Neural progenitor cell (in vitro differentiated cells): ENCODE data around the gene BCAN. TPM values are rescaled to one million over a fixed set of nuclear protein-coding genes. Genes with fewer than 3 reads are reported as not detected.

Experiments
- DNase-seq: peaks from one replicate; pipeline ENCODE4 v3.0.0-alpha.2; 2016; ENCODE audit warnings: low spot score
- H2AFZ ChIP-seq: fragments of 200-600 bp; sonication (generic); replicated peaks from 2 replicates; pipeline ENCODE4 v1.6.1; 2016; ENCODE audit warnings: antibody characterized with exemption
- H3F3A ChIP-seq: fragments of 200-600 bp; sonication (generic); 2 replicates; pipeline ENCODE4 v1.6.1; 2016; ENCODE audit warnings: antibody characterized with exemption, low read depth
- H3K27ac ChIP-seq: fragments of 200-600 bp; sonication (generic); 2 replicates; pipeline ENCODE4 v1.5.1; 2016; ENCODE audit warnings: mild to moderate bottlenecking
- H3K27me3 ChIP-seq: fragments of 200-600 bp; sonication (generic); 2 replicates; pipeline ENCODE4 v1.6.1; 2016; ENCODE audit warnings: mild to moderate bottlenecking, moderate library complexity
- H3K36me3 ChIP-seq: fragments of 200-600 bp; sonication (generic); 2 replicates; pipeline ENCODE4 v1.5.1; 2016
- H3K4me1 ChIP-seq: fragments of 200-600 bp; sonication (generic); 2 replicates; pipeline ENCODE4 v1.6.1; 2016; ENCODE audit warnings: mixed run types
- H3K4me2 ChIP-seq: fragments of 200-600 bp; sonication (generic); 2 replicates; pipeline ENCODE4 v1.6.1; 2016
- H3K4me3 ChIP-seq: fragments of 200-600 bp; sonication (generic); 2 replicates; pipeline ENCODE4 v1.5.1; 2016
- H3K79me2 ChIP-seq: fragments of 200-600 bp; sonication (generic); 2 replicates; pipeline ENCODE4 v1.6.1; 2016; ENCODE audit warnings: low read depth
- H3K9ac ChIP-seq: fragments of 200-600 bp; sonication (generic); 2 replicates; pipeline ENCODE4 v1.6.1; 2016
- H3K9me3 ChIP-seq: fragments of 200-600 bp; sonication (generic); 2 replicates; pipeline ENCODE4 v1.5.1; 2016; ENCODE audit warnings: low read depth
- H4K20me1 ChIP-seq: fragments of 200-600 bp; sonication (generic); 2 replicates; pipeline ENCODE4 v1.6.1; 2016; ENCODE audit warnings: low read depth
- H3K27ac Mint-ChIP-seq: 3 replicates; pipeline ENCODE4 v1.8.0; 2021; ENCODE audit warnings: mixed read lengths
- H3K27me3 Mint-ChIP-seq: 2 replicates; pipeline ENCODE4 v1.8.0; 2022; ENCODE audit warnings: low read depth, mild to moderate bottlenecking, inconsistent platforms, moderate library complexity, mixed read lengths; ENCODE audit not compliant: insufficient read depth
- H3K36me3 Mint-ChIP-seq: 3 replicates; pipeline ENCODE4 v1.8.0; 2021; ENCODE audit warnings: mixed read lengths
- H3K4me1 Mint-ChIP-seq: 3 replicates; pipeline ENCODE4 v1.8.0; 2021; ENCODE audit warnings: mixed read lengths
- H3K4me3 Mint-ChIP-seq: 3 replicates; pipeline ENCODE4 v1.8.0; 2021; ENCODE audit warnings: mild to moderate bottlenecking, moderate library complexity, mixed read lengths
- H3K9me3 Mint-ChIP-seq: 3 replicates; pipeline ENCODE4 v1.8.0; 2020; ENCODE audit warnings: mixed read lengths
- CTCF ChIP-seq: fragments of 200-600 bp; sonication (generic); IDR thresholded peaks from 2 replicates; pipeline ENCODE4 v1.5.1; 2017; ENCODE audit warnings: antibody characterized with exemption, mild to moderate bottlenecking
- EZH2 ChIP-seq: fragments of 200-600 bp; sonication (generic); IDR thresholded peaks from 2 replicates; pipeline ENCODE4 v1.6.1; 2017; ENCODE audit warnings: antibody characterized with exemption, mild to moderate bottlenecking, moderate library complexity
- EZH2phosphoT487 ChIP-seq: fragments of 200-600 bp; sonication (generic); IDR thresholded peaks from 2 replicates; pipeline ENCODE4 v1.6.1; 2017; ENCODE audit warnings: antibody characterized with exemption
- total RNA-seq: library from RNA; depleted of rRNA; stranded (reverse); fragments of >200 nt; gene quantifications from 2 replicates; pipeline ENCODE4 v1.2.3, GENCODE V29; 2015; ENCODE audit warnings: low replicate concordance

BCAN gene
- total RNA-seq, 1 donor from 2014 or later, result not detected

DNA sequence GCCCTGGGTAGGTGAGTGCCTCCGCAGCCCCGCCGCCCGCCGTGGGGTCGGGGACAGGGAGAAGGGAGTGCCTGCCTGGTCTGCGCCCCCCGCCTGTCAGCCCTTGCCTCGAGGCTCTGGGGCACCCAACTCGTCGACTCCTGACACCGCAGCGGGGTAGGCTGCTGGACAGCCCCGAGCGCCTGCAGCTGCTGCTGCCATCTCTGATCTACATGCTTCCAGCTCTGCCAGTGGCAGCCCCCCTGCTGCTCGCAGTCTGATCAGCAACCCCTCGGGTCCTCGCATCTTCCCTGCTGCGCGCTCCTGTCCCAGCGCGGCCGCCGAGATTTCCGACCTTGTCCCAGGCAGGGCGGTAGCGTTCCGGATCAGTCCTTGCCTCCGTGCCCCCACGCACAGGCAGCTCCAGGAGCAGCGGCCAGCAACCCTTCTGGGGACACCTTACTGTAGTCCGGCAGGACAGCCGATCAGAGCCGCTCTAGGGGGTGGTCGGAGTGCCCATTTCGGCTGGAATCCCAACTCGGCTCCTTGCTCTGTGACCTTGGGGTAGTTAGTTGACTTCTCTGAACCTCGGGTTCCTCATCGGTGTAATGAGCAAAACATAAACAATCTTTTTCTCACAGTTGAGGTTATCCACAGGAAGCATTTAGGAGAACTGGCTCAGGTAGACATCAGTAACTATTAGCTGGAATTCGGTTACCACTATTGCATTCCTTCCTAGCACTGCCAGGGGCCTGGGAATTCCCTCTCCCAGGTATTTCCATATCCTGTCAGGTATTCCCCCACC, 540 bp downstream of the BCAN start:
- TF ChIP-seq EZH2phosphoT487 (peak; percentile 91), CTCF (no peak), EZH2 (peak; percentile 88)
- Histone ChIP-seq H3K4me1 (peaks cover 15% of the 10 kb centered on the region), H3K4me3 (peak overlapping the region; percentile 51), H3K27me3 (peaks cover 100% of the 10 kb centered on the region), H3K4me2 (peak overlapping the region; percentile 97), H3F3A (peaks cover 35% of the 10 kb centered on the region), H4K20me1 (peaks cover 48% of the 10 kb centered on the region), H2AFZ (peak overlapping the region; percentile 4), H3K9me3 (no peaks in the 10 kb centered on the region), H3K36me3 (no peaks in the 10 kb centered on the region), H3K9ac (no peak overlapping the region), H3K27ac (no peak overlapping the region), H3K79me2 (no peaks in the 10 kb centered on the region)
- Mint-ChIP-seq H3K4me3 (peak overlapping the region; percentile 83), H3K4me1 (peaks cover 34% of the 10 kb centered on the region), H3K36me3 (no peaks in the 10 kb centered on the region), H3K27me3 (peaks cover 39% of the 10 kb centered on the region), H3K9me3 (no peaks in the 10 kb centered on the region), H3K27ac (no peak overlapping the region)
- peak; percentile 59 for DNase-seq

DNA sequence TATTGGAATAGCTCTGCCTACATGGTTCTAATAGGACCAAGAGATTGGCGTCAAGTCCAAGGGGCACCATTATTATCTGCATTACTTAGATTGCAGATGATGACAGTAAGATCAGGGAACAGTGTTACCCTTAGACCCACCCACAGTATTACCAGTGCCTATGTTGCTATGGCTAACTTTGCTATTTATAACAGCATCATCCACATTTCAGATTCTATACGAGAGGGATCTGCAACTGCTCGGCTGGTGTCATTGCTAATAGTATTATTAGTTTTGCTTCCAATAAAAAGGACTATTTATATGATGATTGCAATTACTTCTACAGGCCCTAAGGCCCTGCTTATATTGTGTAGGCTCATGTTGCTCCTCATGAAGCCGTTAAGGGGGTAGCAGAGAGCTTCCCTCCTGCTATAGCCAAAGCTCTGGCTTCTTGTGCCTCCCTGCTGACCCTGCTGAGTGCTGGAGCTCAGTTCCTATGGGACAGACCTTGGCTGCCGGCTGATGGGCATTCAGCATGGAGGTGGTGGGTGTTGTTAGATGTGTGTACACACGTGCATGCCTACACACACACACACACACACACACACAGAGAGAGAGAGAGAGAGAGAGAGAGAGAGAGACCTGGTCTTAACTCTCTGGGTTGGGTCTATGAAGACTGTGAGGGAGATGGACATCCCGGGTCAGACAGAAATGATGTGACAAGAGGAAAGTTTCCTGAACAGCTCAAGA, 1.3 kb downstream of the BCAN start:
- H3K9ac ChIP-seq, result no peak overlapping the region
- Mint-ChIP-seq H3K4me1 (peaks cover 34% of the 10 kb centered on the region), H3K36me3 (no peaks in the 10 kb centered on the region), H3K27me3 (peaks cover 45% of the 10 kb centered on the region), H3K27ac (no peak overlapping the region), H3K4me3 (peak overlapping the region; percentile 83), H3K9me3 (no peaks in the 10 kb centered on the region)
- H3K4me3 ChIP-seq, result no peak overlapping the region
- peaks cover 100% of the 10 kb centered on the region for H3K27me3 ChIP-seq
- H3F3A ChIP-seq, result peaks cover 35% of the 10 kb centered on the region
- no peak overlapping the region for H2AFZ ChIP-seq
- no peaks in the 10 kb centered on the region for H3K79me2 ChIP-seq
- H3K9me3 ChIP-seq, result no peaks in the 10 kb centered on the region
- peaks cover 15% of the 10 kb centered on the region for H3K4me1 ChIP-seq
- H3K36me3 ChIP-seq, result no peaks in the 10 kb centered on the region
- no peak for TF ChIP-seq CTCF
- no peak for TF ChIP-seq EZH2
- H4K20me1 ChIP-seq, result peaks cover 48% of the 10 kb centered on the region
- H3K27ac ChIP-seq, result no peak overlapping the region
- no peak overlapping the region for H3K4me2 ChIP-seq
- no peak for DNase-seq

DNA sequence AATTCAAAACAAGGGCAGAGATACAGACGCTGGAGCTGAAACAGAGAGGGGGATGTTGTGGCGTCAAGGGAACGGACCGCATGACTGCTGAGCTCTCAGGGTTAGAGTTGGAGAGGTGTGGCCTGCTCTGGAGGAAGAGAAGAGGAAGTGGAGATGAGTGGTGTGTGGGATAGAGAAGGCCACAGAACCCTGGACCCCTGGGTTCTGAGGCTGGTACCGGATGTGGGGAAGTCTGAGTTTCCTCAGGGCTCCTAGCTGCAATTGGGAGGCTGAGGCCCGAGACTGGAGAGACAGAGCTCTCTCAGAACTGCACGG, 1.8 kb downstream of the BCAN start:
- H2AFZ ChIP-seq, result no peak overlapping the region
- H3K27me3 ChIP-seq, result peaks cover 100% of the 10 kb centered on the region
- no peaks in the 10 kb centered on the region for H3K9me3 ChIP-seq
- no peak overlapping the region for H3K9ac ChIP-seq
- no peak overlapping the region for H3K27ac ChIP-seq
- peaks cover 45% of the 10 kb centered on the region for H3K27me3 Mint-ChIP-seq
- peaks cover 35% of the 10 kb centered on the region for H3F3A ChIP-seq
- H3K4me1 Mint-ChIP-seq, result peaks cover 31% of the 10 kb centered on the region
- no peaks in the 10 kb centered on the region for H3K79me2 ChIP-seq
- no peaks in the 10 kb centered on the region for H3K9me3 Mint-ChIP-seq
- H3K4me3 ChIP-seq, result no peak overlapping the region
- H3K4me1 ChIP-seq, result peaks cover 15% of the 10 kb centered on the region
- DNase-seq, result no peak
- no peak for TF ChIP-seq EZH2
- TF ChIP-seq EZH2phosphoT487, result no peak
- no peak for TF ChIP-seq CTCF
- H4K20me1 ChIP-seq, result peaks cover 48% of the 10 kb centered on the region
- no peaks in the 10 kb centered on the region for H3K36me3 ChIP-seq
- no peak overlapping the region for H3K4me2 ChIP-seq
- H3K36me3 Mint-ChIP-seq, result no peaks in the 10 kb centered on the region
- H3K4me3 Mint-ChIP-seq, result no peak overlapping the region
- no peak overlapping the region for H3K27ac Mint-ChIP-seq
